Stomach (tissue), 4 donors: ENCODE results near the gene SGTA.

Experiments
- EP300 ChIP-seq: sonication (generic); formaldehyde crosslinking; IDR thresholded peaks from one replicate; pipeline ENCODE4 v1.6.1; 2017; ENCODE audit warnings: antibody characterized with exemption
- POLR2A ChIP-seq, 4 donors: fragments of 450-650 bp; IDR thresholded peaks; one replicate each; pipeline ENCODE4 v1.6.1; 2016; ENCODE audit warnings: antibody characterized with exemption in 4 of 4, control low read depth in 2 of 4, mild to moderate bottlenecking in 1 of 4, moderate library complexity in 1 of 4
- POLR2AphosphoS5 ChIP-seq, 3 donors: sonication (generic); formaldehyde crosslinking; IDR thresholded peaks; one replicate each; pipeline ENCODE4 v1.6.1; 2016; ENCODE audit warnings: antibody characterized with exemption in 3 of 3
- TF ChIP-seq, protein P1 (sequence below), 7 experiments: fragments of 450-650 bp in 4 of 7; fragments of 200-600 bp in 3 of 7; sonication (generic) in 3 of 7; IDR thresholded peaks; one replicate each; pipeline ENCODE4 v1.5.1; 2016 to 2019; ENCODE audit warnings: antibody characterized with exemption in 7 of 7, control low read depth in 2 of 7, mild to moderate bottlenecking in 1 of 7

DNA sequence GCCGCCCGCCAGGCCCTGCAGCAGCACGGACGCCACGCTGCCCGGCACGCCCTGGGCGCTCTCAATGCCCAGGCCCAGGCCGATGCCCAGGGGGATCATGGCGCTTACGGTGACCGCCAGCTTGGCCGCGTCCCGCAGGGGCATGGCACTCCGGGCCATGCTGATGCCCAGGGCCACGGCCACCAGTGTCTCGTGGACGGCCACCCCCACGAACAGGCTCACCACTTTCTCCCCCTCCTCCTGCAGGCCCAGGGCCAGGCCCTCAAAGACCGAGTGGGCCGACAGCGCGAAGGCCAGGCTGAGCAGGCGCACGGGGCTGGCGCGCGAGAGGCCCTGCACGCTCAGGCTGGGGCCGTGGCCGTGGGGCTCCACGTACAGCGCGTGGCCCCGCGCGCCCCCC, 50.2 kb downstream of the SGTA start:
- TF ChIP-seq, protein P1, sequence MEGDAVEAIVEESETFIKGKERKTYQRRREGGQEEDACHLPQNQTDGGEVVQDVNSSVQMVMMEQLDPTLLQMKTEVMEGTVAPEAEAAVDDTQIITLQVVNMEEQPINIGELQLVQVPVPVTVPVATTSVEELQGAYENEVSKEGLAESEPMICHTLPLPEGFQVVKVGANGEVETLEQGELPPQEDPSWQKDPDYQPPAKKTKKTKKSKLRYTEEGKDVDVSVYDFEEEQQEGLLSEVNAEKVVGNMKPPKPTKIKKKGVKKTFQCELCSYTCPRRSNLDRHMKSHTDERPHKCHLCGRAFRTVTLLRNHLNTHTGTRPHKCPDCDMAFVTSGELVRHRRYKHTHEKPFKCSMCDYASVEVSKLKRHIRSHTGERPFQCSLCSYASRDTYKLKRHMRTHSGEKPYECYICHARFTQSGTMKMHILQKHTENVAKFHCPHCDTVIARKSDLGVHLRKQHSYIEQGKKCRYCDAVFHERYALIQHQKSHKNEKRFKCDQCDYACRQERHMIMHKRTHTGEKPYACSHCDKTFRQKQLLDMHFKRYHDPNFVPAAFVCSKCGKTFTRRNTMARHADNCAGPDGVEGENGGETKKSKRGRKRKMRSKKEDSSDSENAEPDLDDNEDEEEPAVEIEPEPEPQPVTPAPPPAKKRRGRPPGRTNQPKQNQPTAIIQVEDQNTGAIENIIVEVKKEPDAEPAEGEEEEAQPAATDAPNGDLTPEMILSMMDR (IDR thresholded peaks at IDR 0.05), result no peak
- no peak for TF ChIP-seq POLR2AphosphoS5 (IDR thresholded peaks at IDR 0.05)
- TF ChIP-seq POLR2A (IDR thresholded peaks at IDR 0.05), result no peak
- TF ChIP-seq EP300, result no peak
